ENCODE data around the gene SH3BP5.

The SH3BP5 gene

DNA sequence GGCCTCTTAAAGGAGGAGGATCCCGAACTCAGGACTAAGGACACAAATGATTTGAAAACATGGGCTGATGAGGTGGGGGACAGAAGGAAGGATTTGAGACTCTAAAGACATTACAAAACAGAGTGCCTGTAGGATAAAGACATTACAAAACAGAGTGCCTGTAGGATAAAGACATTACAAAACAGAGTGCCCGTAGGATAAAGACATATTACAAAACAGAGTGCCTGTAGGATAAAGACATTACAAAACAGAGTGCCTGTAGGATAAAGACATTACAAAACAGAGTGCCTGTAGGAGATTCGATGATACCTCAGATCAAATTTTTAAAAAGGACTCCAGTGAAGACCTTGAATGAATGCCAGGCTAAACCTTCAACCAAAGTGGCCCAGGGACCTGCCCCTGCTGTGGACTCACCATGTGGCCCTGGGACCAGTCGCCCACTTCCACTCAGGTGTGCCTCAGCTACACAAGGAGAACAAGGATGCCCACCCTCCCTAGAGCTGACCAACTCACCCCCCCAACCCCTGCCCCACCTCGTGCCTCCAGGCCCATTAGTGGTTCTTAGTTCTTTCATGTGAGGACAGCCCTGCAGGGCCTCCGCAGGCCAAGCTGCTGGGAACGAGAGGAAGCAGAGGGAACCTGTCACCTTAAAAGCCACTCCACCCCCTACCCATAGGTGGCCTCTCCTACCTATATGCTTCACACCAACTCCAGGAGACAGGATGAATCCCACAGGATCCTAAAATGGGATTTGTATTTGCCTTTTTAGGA is 59.8 kb downstream of the SH3BP5 start:
- Mint-ChIP-seq H3K36me3 (ENCODE audit: low read depth) (peaks cover 7% of the 10 kb centered on the region), H3K9me3 (peaks cover 2% of the 10 kb centered on the region), H3K27me3 (peaks cover 8% of the 10 kb centered on the region), H3K27ac (peak overlapping the region; percentile 56), H3K4me1 (ENCODE audit: low read depth) (peaks cover 85% of the 10 kb centered on the region), H3K4me3 (no peak overlapping the region)
- peak; percentile 36 for DNase-seq

DNA sequence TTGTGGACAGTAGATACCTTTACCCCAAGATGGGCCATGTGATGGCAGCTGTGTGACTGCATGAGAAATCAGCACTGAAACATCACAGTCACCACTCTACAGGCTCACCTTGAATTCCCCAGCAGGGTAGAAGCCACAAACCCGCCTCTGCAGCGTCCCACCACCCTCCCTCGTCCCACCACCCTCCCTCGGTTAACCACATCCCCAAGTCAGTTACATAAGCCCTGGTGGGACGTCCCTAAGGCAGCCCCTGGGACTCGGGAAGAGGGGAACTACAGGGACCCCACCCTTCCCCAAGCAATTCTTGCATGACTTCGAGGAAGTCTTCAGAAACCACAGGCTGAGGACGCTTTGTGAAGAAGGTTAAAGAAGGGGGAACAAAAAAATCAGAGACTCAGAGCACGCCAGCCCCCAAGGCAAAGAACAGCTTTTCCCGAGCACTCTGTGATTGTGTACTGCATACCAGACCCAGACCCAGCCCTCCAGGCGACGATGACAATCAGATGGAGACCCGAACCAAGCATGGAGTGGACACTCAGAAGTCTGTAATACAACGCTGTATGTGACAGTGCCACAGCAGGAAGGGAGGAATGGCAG is 60.5 kb downstream of the SH3BP5 start:
- Mint-ChIP-seq H3K36me3 (ENCODE audit: low read depth) (peaks cover 7% of the 10 kb centered on the region), H3K27ac (peak overlapping the region; percentile 56), H3K4me3 (peak overlapping the region; percentile 28), H3K27me3 (peaks cover 8% of the 10 kb centered on the region), H3K4me1 (ENCODE audit: low read depth) (peaks cover 80% of the 10 kb centered on the region), H3K9me3 (peaks cover 2% of the 10 kb centered on the region)
- DNase-seq, result peak; percentile 79

DNA sequence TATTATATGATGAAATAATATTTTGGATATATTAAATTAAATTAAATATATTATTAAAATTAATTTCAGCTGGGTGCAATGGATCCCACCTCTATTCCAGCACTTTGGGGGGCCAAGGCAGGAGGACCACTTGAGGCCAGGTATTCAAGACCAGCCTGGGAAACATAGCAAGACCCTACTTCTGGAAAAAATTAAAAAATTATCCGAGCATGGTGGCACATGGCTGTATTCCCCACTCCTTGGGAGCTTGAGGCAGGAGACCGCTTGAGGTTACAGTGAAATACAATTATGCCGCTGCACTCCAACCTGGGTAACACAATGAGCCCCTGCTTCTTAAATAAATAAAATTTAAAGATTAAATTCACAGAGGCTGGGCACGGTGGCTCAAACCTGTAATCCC is 61.4 kb downstream of the SH3BP5 start:
- DNase-seq, result no peak
- peaks cover 7% of the 10 kb centered on the region for H3K36me3 Mint-ChIP-seq (ENCODE audit: low read depth)
- no peak overlapping the region for H3K4me3 Mint-ChIP-seq
- H3K4me1 Mint-ChIP-seq (ENCODE audit: low read depth), result peaks cover 82% of the 10 kb centered on the region
- H3K27ac Mint-ChIP-seq, result no peak overlapping the region
- H3K27me3 Mint-ChIP-seq, result peaks cover 8% of the 10 kb centered on the region
- peaks cover 2% of the 10 kb centered on the region for H3K9me3 Mint-ChIP-seq

DNA sequence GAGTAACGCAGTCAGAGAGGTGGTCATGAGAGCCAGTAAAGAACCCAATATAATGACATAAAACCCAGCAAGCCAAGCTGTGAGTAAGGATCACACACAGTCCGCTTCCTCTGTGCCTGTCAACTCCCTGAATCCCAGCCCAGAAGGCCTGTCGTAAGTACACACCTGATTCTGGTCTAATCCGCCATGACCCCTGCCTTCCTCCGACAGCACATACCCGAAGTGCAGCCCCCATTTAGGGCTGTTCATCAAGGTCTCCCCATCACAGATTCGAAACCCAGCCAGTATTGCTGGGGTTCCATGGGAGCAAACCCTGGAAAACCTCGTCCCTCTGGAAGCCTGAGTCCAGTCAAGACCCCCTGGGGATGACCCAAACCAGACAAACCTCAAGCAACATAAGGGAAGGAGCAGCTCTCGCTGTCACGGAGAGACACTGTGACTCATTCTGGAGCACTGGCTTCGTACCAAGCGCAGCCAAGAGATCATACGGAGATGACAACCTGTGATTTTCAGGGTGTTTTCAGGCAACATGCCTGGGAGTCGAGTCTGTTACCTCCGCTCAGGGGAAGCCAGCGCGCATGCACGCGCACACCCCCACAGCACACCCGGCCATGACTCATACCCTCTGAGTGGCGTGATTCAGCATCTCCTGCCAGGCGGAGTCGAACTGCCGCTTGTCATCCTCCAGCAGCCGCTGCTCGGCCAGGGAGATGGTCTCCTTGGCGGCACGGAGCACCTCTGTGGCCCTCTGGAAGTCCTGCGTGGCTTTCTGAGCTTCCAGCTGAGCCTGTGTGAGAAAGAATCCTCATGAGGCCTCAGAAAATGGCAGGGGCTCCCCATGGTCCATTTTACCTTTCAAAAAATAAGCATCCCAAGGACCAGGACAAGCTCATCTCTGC is 63.0 kb downstream of the SH3BP5 start:
- H3K9me3 Mint-ChIP-seq, result no peaks in the 10 kb centered on the region
- H3K27me3 Mint-ChIP-seq, result peaks cover 8% of the 10 kb centered on the region
- DNase-seq, result peak; percentile 87
- peak overlapping the region; percentile 87 for H3K27ac Mint-ChIP-seq
- peaks cover 77% of the 10 kb centered on the region for H3K4me1 Mint-ChIP-seq (ENCODE audit: low read depth)
- peaks cover 5% of the 10 kb centered on the region for H3K36me3 Mint-ChIP-seq (ENCODE audit: low read depth)
- H3K4me3 Mint-ChIP-seq, result peak overlapping the region; percentile 15

DNA sequence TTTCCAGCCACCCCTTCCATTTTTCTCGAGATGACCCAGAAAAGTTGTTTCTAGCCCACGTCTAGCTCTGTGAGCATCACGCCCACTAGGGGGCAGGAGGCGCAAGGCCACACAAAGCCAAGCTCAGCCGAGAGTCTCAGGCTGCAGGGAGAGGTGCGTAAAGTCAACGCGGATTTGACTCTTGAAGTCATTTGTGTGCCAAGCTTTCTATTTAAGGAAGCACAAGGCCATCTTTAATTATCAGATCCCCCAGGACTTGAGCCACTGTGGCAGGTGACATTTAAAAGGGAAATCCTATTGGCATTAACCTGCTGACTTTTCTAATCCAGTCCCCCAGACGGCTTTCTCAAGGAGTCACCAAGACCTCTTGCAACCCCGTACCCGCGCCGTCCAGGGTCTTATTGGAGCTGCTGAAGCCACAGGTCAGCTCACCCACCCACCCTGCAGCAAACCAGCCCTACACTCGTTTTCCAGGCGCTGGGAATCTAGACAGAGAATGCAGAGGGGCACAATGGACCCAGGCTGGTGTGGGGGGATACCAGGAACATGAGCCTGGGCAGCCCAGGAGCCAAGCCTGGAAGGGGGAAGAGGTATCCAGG is 64.3 kb downstream of the SH3BP5 start:
- DNase-seq, result peak; percentile 87
- Mint-ChIP-seq H3K27ac (peak overlapping the region; percentile 29), H3K4me3 (no peak overlapping the region), H3K27me3 (peaks cover 3% of the 10 kb centered on the region), H3K36me3 (ENCODE audit: low read depth) (peaks cover 5% of the 10 kb centered on the region), H3K4me1 (ENCODE audit: low read depth) (peaks cover 74% of the 10 kb centered on the region), H3K9me3 (no peaks in the 10 kb centered on the region)

DNA sequence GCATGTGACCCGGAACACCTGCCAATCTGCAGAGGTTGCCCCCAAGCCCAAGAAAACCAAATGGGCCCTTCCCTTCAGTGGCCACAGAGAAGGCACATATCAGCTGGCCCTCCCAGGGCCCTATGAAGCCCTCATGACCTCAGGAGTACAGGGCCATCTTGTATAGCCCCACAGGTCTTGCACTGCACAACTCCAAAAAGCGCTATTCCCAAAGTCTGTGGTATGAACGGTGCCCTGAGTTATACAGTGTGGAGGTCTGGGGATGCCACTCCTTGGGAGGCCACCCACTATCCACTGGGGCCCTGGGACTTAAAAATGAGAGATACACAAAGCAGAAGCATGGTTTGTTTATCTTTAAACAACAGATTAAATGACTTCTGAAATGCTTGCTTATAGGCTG is 64.9 kb downstream of the SH3BP5 start:
- Mint-ChIP-seq H3K36me3 (ENCODE audit: low read depth) (peaks cover 5% of the 10 kb centered on the region), H3K9me3 (no peaks in the 10 kb centered on the region), H3K4me1 (ENCODE audit: low read depth) (peaks cover 69% of the 10 kb centered on the region), H3K27ac (no peak overlapping the region), H3K4me3 (no peak overlapping the region), H3K27me3 (no peaks in the 10 kb centered on the region)
- no peak for DNase-seq

DNA sequence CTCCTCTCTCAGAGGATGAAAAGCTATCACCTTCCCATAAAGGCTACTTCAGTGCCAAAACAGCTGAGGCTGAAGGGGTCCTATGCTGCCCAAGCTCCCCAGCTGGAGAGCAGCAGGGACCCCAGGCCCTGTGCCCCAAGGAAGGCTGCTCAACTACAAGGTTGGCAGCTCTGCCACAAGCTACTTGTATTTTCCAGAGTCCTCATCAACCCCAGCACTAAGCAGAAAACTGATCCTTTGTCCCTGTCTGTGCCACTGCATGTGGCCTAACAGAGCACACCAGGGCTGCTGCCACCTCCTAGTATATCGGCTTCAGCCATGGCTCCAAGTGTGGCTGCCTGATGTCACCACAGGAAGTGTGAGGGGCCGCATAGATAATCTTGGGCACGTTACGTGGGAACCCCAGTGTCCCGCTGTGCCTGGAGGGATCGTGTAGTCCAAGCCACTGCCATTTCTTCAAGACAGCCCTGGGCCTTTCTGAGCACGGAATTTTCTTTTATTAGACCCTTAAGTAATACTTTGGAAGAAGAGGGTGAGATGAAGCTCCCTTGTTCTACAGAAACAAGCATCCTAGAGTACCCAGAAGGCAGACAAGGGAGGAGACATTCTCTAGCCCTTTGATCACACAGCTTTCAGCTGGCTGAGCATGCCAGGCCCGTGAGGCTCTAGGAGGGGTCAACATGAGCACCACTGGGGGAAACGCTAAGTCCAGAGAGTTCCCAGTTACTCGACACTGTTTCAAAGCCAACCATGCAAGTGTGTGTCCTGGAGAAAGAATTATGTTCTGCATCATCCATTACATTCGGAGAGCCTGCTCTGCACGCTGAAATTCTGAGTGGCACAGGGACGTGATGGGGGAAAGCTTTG is 65.6 kb downstream of the SH3BP5 start:
- no peak for DNase-seq
- Mint-ChIP-seq H3K4me3 (no peak overlapping the region), H3K36me3 (ENCODE audit: low read depth) (peaks cover 9% of the 10 kb centered on the region), H3K9me3 (no peaks in the 10 kb centered on the region), H3K27me3 (no peaks in the 10 kb centered on the region), H3K27ac (peak overlapping the region; percentile 34), H3K4me1 (ENCODE audit: low read depth) (peaks cover 62% of the 10 kb centered on the region)

DNA sequence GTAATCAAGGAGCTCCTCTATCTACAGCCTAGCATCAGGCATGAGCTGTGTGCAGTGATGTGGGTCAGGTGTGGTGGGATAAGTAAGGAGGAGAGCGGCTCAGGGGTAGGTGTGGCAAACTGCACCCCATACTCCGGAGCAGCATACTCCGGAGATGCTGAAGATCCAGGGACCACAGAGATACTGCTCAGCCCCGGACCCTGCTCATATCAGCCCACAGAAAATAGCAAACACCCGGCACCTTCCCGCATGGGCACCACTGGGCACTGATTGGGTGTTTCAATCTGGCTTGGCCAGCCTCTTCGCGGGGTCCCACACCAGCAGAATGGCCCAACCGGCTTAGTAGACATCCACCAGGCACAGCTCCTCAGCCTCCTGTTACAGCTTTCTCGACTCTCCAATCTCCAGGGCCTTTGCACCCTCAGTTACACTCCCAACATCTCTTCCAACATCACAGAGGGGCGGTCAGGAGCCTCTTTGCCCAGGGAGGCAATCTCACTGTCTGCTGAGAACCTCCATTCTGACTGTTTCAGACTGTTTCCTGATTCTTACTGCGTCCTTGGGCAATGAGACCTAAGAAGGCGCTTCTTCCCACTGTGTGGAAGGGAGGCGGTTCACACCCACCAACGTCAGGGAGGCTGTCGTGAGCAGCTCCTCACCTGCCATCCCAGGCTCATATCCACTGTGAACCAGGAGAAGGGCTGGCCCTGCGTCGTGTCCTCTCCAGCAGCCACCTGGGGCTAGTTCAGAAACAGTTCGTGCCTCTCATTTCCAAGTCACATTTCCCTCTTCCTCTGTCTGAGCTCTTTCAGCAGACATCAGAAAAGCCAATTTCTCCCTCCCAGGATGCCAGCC is 66.5 kb downstream of the SH3BP5 start:
- no peaks in the 10 kb centered on the region for H3K9me3 Mint-ChIP-seq
- DNase-seq, result no peak
- no peak overlapping the region for H3K4me3 Mint-ChIP-seq
- peaks cover 55% of the 10 kb centered on the region for H3K4me1 Mint-ChIP-seq (ENCODE audit: low read depth)
- H3K27me3 Mint-ChIP-seq, result no peaks in the 10 kb centered on the region
- H3K36me3 Mint-ChIP-seq (ENCODE audit: low read depth), result peaks cover 17% of the 10 kb centered on the region
- peak overlapping the region; percentile 44 for H3K27ac Mint-ChIP-seq

DNA sequence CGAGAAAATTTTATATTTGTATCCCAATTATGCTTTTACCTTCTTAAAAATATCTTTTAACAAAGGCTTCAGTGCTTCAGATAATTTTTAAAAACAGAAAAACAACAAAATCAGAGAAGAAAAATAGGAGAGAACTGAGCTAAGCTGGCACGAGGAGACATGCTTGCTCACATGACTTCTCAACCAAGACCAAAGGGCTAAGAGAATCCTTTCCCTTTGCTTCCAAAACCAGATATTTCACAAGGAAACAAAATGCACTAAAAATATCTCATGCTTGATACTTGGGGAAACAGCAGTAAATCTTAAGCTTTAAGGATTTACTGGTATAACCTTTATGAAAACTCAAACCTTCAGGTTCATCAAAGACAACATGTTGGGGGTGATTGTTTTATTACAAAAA is 67.9 kb downstream of the SH3BP5 start:
- peaks cover 31% of the 10 kb centered on the region for H3K36me3 Mint-ChIP-seq (ENCODE audit: low read depth)

DNA sequence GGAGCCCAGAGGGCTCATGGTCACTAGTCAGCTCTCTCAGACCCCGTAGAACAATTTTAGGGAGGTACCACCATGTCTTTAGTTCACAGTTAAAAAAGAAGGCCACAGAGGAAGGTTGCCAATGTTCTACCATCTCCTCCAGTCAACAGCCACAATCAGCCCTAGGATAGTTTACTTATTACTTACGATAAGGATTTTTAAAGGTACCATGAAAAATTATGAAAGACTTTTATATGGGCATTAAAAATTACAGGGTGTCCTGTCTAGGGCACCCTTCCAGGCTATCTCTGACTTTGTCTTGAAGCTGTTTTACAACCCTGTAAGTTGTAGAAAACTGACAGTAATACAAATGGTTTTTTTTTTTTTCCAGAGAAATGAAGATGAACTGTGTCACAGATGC is 68.5 kb downstream of the SH3BP5 start:
- DNase-seq, result no peak
- no peak overlapping the region for H3K4me3 Mint-ChIP-seq
- H3K27me3 Mint-ChIP-seq, result no peaks in the 10 kb centered on the region
- peaks cover 40% of the 10 kb centered on the region for H3K4me1 Mint-ChIP-seq (ENCODE audit: low read depth)
- no peaks in the 10 kb centered on the region for H3K9me3 Mint-ChIP-seq
- peak overlapping the region; percentile 55 for H3K27ac Mint-ChIP-seq
- peaks cover 33% of the 10 kb centered on the region for H3K36me3 Mint-ChIP-seq (ENCODE audit: low read depth)

More for the DNA sequence above, 67.9 kb downstream of the SH3BP5 start:
- DNase-seq, result no peak
- H3K27me3 Mint-ChIP-seq, result no peaks in the 10 kb centered on the region
- peak overlapping the region; percentile 55 for H3K27ac Mint-ChIP-seq
- H3K4me1 Mint-ChIP-seq (ENCODE audit: low read depth), result peaks cover 44% of the 10 kb centered on the region
- H3K4me3 Mint-ChIP-seq, result no peak overlapping the region
- no peaks in the 10 kb centered on the region for H3K9me3 Mint-ChIP-seq

DNA sequence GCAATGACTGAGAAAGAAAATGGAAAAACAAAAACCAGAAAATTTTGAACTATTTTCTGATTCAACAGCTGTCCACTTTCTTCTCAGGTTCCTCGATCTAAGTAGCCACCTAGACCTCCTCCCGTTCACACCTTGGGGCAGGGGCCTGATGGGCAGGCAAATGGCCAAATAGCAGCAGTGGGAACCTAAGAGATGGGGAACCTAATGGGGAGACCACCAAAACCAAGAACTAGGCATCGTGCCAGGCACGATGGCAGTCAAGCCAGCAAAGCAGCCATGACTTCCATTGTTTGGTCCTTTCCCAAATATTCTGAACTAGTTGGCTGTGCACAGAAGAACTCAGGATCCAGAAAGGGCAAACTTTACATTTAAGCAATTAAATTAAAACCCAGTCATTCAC is 69.3 kb downstream of the SH3BP5 start:
- Mint-ChIP-seq H3K4me1 (ENCODE audit: low read depth) (peaks cover 33% of the 10 kb centered on the region), H3K27me3 (no peaks in the 10 kb centered on the region), H3K4me3 (no peak overlapping the region), H3K9me3 (no peaks in the 10 kb centered on the region), H3K36me3 (ENCODE audit: low read depth) (peaks cover 40% of the 10 kb centered on the region), H3K27ac (peak overlapping the region; percentile 41)
- no peak for DNase-seq

DNA sequence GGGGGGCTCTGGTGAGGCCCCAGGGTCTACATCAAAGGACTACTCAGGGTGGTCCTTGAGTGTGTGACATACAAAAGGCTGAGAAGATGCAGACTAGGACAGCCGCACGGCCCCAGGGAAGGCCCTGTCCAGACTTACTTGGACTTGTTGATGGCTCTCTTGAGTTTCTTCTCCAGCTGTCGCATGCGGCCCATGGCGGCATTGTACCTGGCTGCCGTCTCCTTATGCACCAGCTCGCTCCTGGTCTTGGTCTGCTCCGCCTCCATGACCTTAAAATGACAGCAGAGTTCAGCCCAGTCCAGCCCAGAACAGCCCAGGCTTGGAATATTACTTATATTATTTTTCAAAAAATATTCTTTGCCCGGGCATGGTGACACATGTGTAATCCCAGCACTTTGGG is 70.4 kb downstream of the SH3BP5 start:
- DNase-seq, result no peak
- no peaks in the 10 kb centered on the region for H3K27me3 Mint-ChIP-seq
- H3K4me3 Mint-ChIP-seq, result no peak overlapping the region
- H3K9me3 Mint-ChIP-seq, result no peaks in the 10 kb centered on the region
- H3K27ac Mint-ChIP-seq, result peak overlapping the region; percentile 74
- peaks cover 51% of the 10 kb centered on the region for H3K36me3 Mint-ChIP-seq (ENCODE audit: low read depth)
- H3K4me1 Mint-ChIP-seq (ENCODE audit: low read depth), result peaks cover 29% of the 10 kb centered on the region

DNA sequence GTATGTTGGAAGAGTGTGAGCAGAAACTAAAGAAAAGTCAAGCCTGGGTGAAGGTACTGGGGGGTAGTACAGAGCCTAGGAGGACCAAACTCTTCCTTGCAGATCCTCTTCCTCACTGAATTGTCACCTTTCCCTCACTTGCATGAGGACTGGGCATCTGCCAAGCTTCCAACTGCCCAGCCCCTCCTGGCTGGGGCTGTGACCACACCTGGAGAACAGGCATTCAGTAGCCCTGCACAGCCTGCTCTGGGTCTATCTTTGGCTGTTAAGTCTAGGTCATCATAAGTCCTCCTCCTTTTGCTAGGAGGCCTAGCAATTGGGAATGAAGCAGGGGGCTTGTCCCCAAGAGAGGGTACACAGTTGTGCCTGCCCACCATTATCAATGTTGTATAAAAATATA is 71.1 kb downstream of the SH3BP5 start:
- peak overlapping the region; percentile 74 for H3K27ac Mint-ChIP-seq
- no peak for DNase-seq
- no peaks in the 10 kb centered on the region for H3K27me3 Mint-ChIP-seq
- peaks cover 23% of the 10 kb centered on the region for H3K4me1 Mint-ChIP-seq (ENCODE audit: low read depth)
- H3K36me3 Mint-ChIP-seq (ENCODE audit: low read depth), result peaks cover 58% of the 10 kb centered on the region
- no peak overlapping the region for H3K4me3 Mint-ChIP-seq
- H3K9me3 Mint-ChIP-seq, result no peaks in the 10 kb centered on the region

All from activated T-cell treated with anti-CD3 and anti-CD28 coated beads, Interleukin-2, amount 50 U/mL, for 24 hours (primary cell).